Thymus (tissue), 11 donors: ENCODE measurements around the gene LMO7. TPM values are rescaled to one million over a fixed set of nuclear protein-coding genes. Genes with fewer than 3 reads are reported as not detected.

ENCODE experiments used
- DNase-seq, 9 donors: peaks; one replicate each; pipeline ENCODE4 v3.0.0-alpha.2; 2013; ENCODE audit warnings: low spot score in 9 of 9, low read depth in 6 of 9, missing footprints in 1 of 9
- H3K27ac ChIP-seq, 2 donors: one replicate each; pipeline ENCODE4 v1.5.1; 2013; ENCODE audit warnings: control low read depth in 1 of 2, low read depth in 1 of 2, low read length in 1 of 2, mild to moderate bottlenecking in 1 of 2, moderate library complexity in 1 of 2
- H3K27me3 ChIP-seq, 2 donors: one replicate each; pipeline ENCODE4 v1.5.1; 2013; ENCODE audit warnings: low read length in 1 of 2; ENCODE audit not compliant: control insufficient read depth in 2 of 2, insufficient read depth in 1 of 2
- H3K36me3 ChIP-seq, 2 donors: one replicate each; pipeline ENCODE4 v1.5.1; 2013; ENCODE audit warnings: low read length in 1 of 2, mild to moderate bottlenecking in 1 of 2, moderate library complexity in 1 of 2; ENCODE audit not compliant: control insufficient read depth in 2 of 2, insufficient read depth in 2 of 2
- H3K4me1 ChIP-seq, 2 donors: one replicate each; pipeline ENCODE4 v1.5.1; 2013; ENCODE audit warnings: low read length in 2 of 2; ENCODE audit not compliant: control insufficient read depth in 2 of 2, insufficient read depth in 2 of 2
- H3K4me3 ChIP-seq, 2 donors: one replicate each; pipeline ENCODE4 v1.5.1; 2013; ENCODE audit warnings: low read length in 2 of 2, control low read depth in 1 of 2, mild to moderate bottlenecking in 1 of 2
- H3K9me3 ChIP-seq, 2 donors: one replicate each; pipeline ENCODE4 v1.5.1; 2013; ENCODE audit warnings: low read length in 1 of 2, mild to moderate bottlenecking in 1 of 2; ENCODE audit not compliant: control insufficient read depth in 2 of 2, insufficient read depth in 1 of 2
- WGBS: extraction: QIAGEN DNeasy Blood & Tissue Kit; methylation state at CpG from one replicate; pipeline ENCODE4 v1.1.7; 2013; 5-methylcytosine and 5-hydroxymethylcytosine counted together
- polyA plus RNA-seq: library from polyadenylated mRNA; stranded (reverse); fragments of 200-250 nt; gene quantifications from one replicate; pipeline ENCODE4 v1.2.3, GENCODE V29; 2013
- total RNA-seq: library from RNA; stranded (reverse); fragments of 120-200 nt; gene quantifications from one replicate; pipeline ENCODE4 v1.2.4, GENCODE V29; 2013
- donor health status: healthy.

The LMO7 gene
- total and polyA plus RNA-seq, 2 donors = 50.8 to 59.7 TPM

DNA sequence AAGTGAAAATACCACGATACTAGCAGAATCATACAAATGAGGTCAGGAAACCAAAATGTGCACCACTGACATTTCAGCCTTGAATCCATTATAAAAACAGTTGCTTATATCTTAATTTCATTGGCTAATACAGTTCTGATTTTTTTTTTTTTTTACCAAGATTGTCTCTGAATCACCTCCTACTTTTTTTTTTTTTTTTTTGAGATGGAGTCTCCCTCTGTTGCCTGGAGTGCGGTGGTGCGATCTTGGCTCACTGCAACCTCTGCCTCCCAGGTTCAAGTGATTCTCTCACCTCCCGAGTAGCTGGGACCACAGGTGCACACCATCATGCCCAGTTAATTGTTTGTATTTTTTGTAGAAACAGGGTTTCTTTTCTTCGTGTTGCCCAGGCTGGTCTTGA is 270.2 kb downstream of the LMO7 start:
- no peaks in the 10 kb centered on the region for H3K36me3 ChIP-seq
- no peaks in the 10 kb centered on the region for H3K27me3 ChIP-seq
- no peaks in the 10 kb centered on the region for H3K9me3 ChIP-seq
- no peak overlapping the region for H3K4me3 ChIP-seq
- no peak for DNase-seq
- no peak overlapping the region for H3K27ac ChIP-seq
- 99% methylated on average over 5 of the region's 5 CpGs for WGBS
- no peaks in the 10 kb centered on the region for H3K4me1 ChIP-seq

DNA sequence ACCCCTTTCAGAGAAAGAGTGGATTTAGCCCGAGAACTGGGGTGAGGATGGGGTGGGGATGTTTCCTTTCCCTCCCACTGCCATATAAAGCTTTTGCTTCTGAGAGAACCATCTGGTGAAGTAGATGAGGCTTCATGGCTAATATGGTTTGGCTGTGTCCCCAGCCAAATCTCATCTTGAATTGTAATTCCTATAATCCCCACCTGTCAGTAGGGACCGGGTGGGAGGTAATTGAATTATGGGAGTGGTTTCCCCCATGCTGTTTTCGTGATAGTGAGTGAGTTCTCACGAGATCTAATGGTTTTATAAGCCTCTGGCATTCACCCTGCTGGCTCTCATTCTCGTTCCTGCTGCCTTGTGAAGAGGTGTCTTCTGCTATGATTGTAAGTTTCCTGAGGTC is 270.9 kb downstream of the LMO7 start:
- Histone ChIP-seq H3K4me1 (no peaks in the 10 kb centered on the region), H3K27me3 (no peaks in the 10 kb centered on the region), H3K36me3 (no peaks in the 10 kb centered on the region), H3K27ac (no peak overlapping the region), H3K4me3 (no peak overlapping the region), H3K9me3 (no peaks in the 10 kb centered on the region)
- WGBS = 91% methylated on average over 5 of the region's 5 CpGs
- no peak for DNase-seq

DNA sequence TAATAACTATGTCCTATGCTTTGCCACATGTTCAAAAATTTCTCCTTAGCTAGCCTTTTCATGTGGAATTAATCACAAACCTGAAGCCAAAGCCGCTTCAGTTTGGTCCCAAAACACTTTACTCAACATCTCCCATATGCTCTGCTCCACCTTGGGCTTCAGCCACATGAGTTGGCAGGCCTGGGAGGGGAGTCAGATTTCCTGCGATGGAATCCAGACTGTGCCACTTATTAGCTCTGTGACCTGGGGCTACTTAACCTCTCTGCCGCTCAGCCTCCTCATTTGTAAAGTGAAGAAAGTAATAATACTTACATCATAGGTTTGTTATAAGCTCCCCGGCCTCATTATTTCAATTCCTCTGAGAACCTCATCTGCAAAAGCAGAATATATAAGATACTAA is 272.0 kb downstream of the LMO7 start:
- no peak for DNase-seq
- 97% methylated on average over 4 of the region's 4 CpGs for WGBS
- H3K27ac ChIP-seq = no peak overlapping the region

More for the DNA sequence above, 272.0 kb downstream of the LMO7 start:
- H3K36me3 ChIP-seq = no peaks in the 10 kb centered on the region
- no peaks in the 10 kb centered on the region for H3K27me3 ChIP-seq
- H3K4me3 ChIP-seq = no peak overlapping the region
- no peaks in the 10 kb centered on the region for H3K4me1 ChIP-seq
- H3K9me3 ChIP-seq = no peaks in the 10 kb centered on the region

Other genes with a start within 250 kb of the LMO7 start
- gene TBC1D4, start 154.2 kb upstream of the LMO7 start, total RNA-seq = 22.8 TPM
- 18.8 TPM for gene TBC1D4, start 154.2 kb upstream of the LMO7 start, polyA plus RNA-seq
- gene COMMD6, start 98.5 kb upstream of the LMO7 start, total RNA-seq = 270 TPM
- 354 TPM for gene COMMD6, start 98.5 kb upstream of the LMO7 start, polyA plus RNA-seq
- gene UCHL3, start 86.5 kb upstream of the LMO7 start, total RNA-seq = 57.9 TPM
- 48.8 TPM for gene UCHL3, start 86.5 kb upstream of the LMO7 start, polyA plus RNA-seq